Endothelial cell (in vitro differentiated cells): ENCODE data around the gene GRIN2D. TPM values are rescaled to one million over a fixed set of nuclear protein-coding genes. Genes with fewer than 3 reads are reported as not detected.

Experiments used
- DNase-seq: peaks from one replicate; pipeline ENCODE4 v3.0.0; 2021; ENCODE audit warnings: low spot score
- H3K27ac Mint-ChIP-seq: one replicate; pipeline ENCODE4 v1.8.0; 2021; ENCODE audit warnings: mixed read lengths, inconsistent platforms; ENCODE audit not compliant: unreplicated experiment
- H3K27me3 Mint-ChIP-seq: one replicate; pipeline ENCODE4 v1.8.0; 2021; ENCODE audit warnings: mild to moderate bottlenecking, moderate library complexity, mixed read lengths, inconsistent platforms; ENCODE audit not compliant: unreplicated experiment
- H3K36me3 Mint-ChIP-seq: one replicate; pipeline ENCODE4 v1.8.0; 2021; ENCODE audit warnings: mild to moderate bottlenecking, low read depth, mixed read lengths, inconsistent platforms; ENCODE audit not compliant: unreplicated experiment
- H3K4me1 Mint-ChIP-seq: one replicate; pipeline ENCODE4 v1.8.0; 2021; ENCODE audit warnings: mild to moderate bottlenecking, mixed read lengths, inconsistent platforms; ENCODE audit not compliant: unreplicated experiment
- H3K4me3 Mint-ChIP-seq: one replicate; pipeline ENCODE4 v1.8.0; 2021; ENCODE audit warnings: mild to moderate bottlenecking, mixed read lengths, inconsistent platforms; ENCODE audit not compliant: unreplicated experiment
- H3K9me3 Mint-ChIP-seq: one replicate; pipeline ENCODE4 v1.8.0; 2021; ENCODE audit warnings: mixed read lengths, inconsistent platforms; ENCODE audit not compliant: unreplicated experiment
- CTCF ChIP-seq: fragments of 200-600 bp; sonication (generic); IDR thresholded peaks from one replicate; pipeline ENCODE4 v1.5.0; 2021; ENCODE audit warnings: antibody characterized with exemption; ENCODE audit not compliant: unreplicated experiment
- total RNA-seq: library from RNA; stranded (reverse); fragmentation: NEBNext Ultra II Directional; extraction: Animal tissue kit (Norgen Biotek cat#: 25700); gene quantifications from one replicate; pipeline ENCODE4 v1.2.1, GENCODE V29; 2021; ENCODE audit not compliant: unreplicated experiment

Gene GRIN2D
- total RNA-seq, 1 donor from 2014 or later, result 25.2 TPM

- TF ChIP-seq CTCF, result no peak
- H3K4me1 Mint-ChIP-seq, result peaks cover 8% of the 10 kb centered on the region
- H3K4me3 Mint-ChIP-seq, result peak overlapping the region; percentile 37
- H3K27me3 Mint-ChIP-seq, result no peaks in the 10 kb centered on the region
- DNase-seq, result no peak
- no peak overlapping the region for H3K27ac Mint-ChIP-seq
- H3K36me3 Mint-ChIP-seq, result no peaks in the 10 kb centered on the region
- H3K9me3 Mint-ChIP-seq, result no peaks in the 10 kb centered on the region
These were observed 28.7 kb upstream of the GRIN2D start for GRCh38 chr19:48364598-48365348.

DNA sequence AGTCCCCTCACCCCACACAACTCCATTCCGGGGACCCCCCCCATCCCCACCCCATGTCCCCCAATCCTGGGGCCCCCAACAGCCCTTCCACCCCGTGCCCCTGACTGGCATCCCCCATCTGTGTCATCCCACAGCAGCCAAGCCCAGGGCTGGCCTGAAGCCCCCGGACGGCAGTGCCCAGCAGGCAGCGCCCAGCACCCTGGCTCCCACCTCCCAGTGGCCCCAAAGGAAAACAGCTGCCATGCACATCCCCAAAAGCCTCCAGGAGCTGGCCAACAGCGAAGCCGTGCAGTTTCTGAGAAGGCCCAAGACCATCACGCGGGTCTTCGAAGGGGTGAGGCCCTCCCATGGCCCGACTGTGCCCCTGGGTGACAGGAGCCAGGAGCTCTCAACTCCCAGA lies 27.9 kb upstream of the GRIN2D start:
- Mint-ChIP-seq H3K27ac (no peak overlapping the region), H3K36me3 (no peaks in the 10 kb centered on the region), H3K27me3 (peaks cover 1% of the 10 kb centered on the region)

GRCh38 chr19:48367855-48368254 lies 25.6 kb upstream of the GRIN2D start:
- H3K27ac Mint-ChIP-seq, result no peak overlapping the region
- no peaks in the 10 kb centered on the region for H3K36me3 Mint-ChIP-seq
- H3K27me3 Mint-ChIP-seq, result peaks cover 1% of the 10 kb centered on the region
- no peaks in the 10 kb centered on the region for H3K4me1 Mint-ChIP-seq
- DNase-seq, result no peak
- no peak for TF ChIP-seq CTCF
- no peaks in the 10 kb centered on the region for H3K9me3 Mint-ChIP-seq
- H3K4me3 Mint-ChIP-seq, result no peak overlapping the region

More for the DNA sequence above, 27.9 kb upstream of the GRIN2D start:
- H3K4me3 Mint-ChIP-seq, result no peak overlapping the region
- no peak for TF ChIP-seq CTCF
- no peak for DNase-seq
- no peaks in the 10 kb centered on the region for H3K9me3 Mint-ChIP-seq
- H3K4me1 Mint-ChIP-seq, result peaks cover 2% of the 10 kb centered on the region

GRCh38 chr19:48368936-48369335 lies 24.5 kb upstream of the GRIN2D start:
- TF ChIP-seq CTCF, result no peak
- peaks cover 1% of the 10 kb centered on the region for H3K27me3 Mint-ChIP-seq
- no peaks in the 10 kb centered on the region for H3K9me3 Mint-ChIP-seq
- H3K36me3 Mint-ChIP-seq, result no peaks in the 10 kb centered on the region
- H3K4me3 Mint-ChIP-seq, result no peak overlapping the region
- no peak for DNase-seq
- H3K4me1 Mint-ChIP-seq, result no peaks in the 10 kb centered on the region
- H3K27ac Mint-ChIP-seq, result no peak overlapping the region

GRCh38 chr19:48370955-48371354 lies 22.5 kb upstream of the GRIN2D start:
- H3K36me3 Mint-ChIP-seq, result no peaks in the 10 kb centered on the region
- peaks cover 2% of the 10 kb centered on the region for H3K27me3 Mint-ChIP-seq
- H3K4me1 Mint-ChIP-seq, result no peaks in the 10 kb centered on the region
- no peak overlapping the region for H3K4me3 Mint-ChIP-seq
- H3K27ac Mint-ChIP-seq, result no peak overlapping the region
- no peak for TF ChIP-seq CTCF
- no peaks in the 10 kb centered on the region for H3K9me3 Mint-ChIP-seq
- DNase-seq, result no peak
